HG03103 (cell line): ENCODE data around the gene RNF215.

ENCODE experiments used
- ATAC-seq: cut with Tn5 transposase; IDR thresholded peaks from one replicate; pipeline ENCODE4 v1.9.1; 2021; ENCODE audit warnings: low read depth; ENCODE audit not compliant: unreplicated experiment

The RNF215 gene

DNA sequence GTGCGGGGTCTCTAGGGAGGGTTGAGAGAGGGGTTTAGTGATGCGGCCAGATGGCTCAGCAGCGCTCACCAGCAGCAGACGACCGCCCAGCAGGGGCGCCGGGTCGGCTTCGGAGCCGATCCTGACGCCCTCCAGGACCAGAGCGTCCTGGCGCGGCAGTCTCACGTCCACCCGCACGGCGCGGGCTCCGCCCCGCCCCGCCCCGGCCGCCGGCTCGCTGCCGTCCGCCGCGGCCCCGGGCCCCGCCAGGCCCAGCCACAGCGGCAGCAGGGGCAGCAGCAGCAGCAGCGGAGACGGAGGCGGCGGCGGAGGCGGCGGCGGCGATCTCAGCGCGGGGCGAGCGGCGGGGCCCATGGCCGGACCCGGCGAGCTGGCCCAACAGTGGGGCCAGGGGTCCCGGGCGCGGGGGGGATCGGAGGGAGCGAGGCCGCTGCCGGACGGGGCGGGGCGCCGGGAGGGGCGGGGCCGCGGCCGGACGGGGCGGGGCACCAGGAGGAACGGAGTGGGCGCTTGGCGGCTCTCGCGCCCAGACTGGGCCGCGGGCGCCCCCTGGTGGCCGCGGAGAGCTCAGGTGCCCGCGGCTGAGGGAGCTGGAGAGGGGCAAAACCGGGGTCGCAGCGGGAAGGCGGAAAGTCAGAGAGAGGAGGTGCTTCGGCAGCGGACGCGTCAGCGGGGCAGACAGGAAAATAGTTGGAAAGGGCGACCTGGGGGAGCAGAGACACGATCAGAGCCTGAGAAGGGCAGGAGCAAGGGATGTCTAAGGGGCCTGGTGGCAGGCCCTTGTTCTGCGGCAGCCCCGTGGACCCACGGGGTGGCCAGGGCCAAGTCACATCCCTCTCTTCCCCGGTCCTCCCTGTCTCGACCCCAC is at the start of gene RNF215:
TSS of gene RNF215 (minus strand) at position 452 of the 868 bp plus-strand sequence. CDS start at position 354, 98 bp downstream.
- peak; percentile 49 for ATAC-seq

DNA sequence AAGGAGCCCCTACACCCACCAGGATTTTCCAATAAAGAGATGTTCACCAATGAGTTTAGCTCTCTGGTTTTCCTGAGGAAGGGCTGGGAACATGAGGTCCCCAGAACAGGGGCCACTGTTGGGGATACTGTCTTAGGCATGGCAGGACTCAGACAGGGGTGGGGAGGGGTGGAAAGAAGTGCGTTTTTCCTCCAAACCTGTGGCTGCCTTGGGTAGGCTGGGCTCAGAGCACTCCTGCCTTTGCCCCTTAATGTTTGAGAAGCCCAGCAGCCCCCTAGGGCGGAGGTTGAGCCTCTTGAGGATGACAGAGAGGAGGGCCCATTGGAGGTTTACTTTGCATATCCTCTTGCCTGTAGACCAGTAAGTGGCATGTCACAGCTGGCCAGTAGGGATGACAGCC is 49.0 kb upstream of the RNF215 start:
- ATAC-seq, result no peak

DNA sequence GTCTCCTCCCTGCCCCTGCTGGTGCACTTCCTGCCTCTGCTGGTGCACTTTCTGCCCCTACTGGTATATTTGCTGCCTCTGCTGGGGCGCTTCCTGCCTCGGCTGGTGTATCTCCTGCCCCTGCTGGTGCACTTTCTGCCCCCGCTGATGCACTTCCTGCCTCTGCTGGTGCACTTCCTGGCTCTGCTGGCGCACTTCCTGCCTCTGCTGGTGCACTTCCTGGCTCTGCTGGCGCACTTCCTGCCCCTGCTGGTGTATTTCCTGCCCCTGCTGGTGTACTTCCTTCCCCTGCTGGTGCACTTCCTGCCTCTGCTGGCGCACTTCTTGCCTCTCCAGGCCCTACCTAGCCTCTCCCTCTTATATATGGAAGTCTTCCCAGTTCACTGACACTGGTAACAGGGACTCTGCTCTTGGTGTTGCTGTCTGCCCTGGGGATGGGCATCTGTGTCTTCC is 48.5 kb upstream of the RNF215 start:
- ATAC-seq, result no peak

DNA sequence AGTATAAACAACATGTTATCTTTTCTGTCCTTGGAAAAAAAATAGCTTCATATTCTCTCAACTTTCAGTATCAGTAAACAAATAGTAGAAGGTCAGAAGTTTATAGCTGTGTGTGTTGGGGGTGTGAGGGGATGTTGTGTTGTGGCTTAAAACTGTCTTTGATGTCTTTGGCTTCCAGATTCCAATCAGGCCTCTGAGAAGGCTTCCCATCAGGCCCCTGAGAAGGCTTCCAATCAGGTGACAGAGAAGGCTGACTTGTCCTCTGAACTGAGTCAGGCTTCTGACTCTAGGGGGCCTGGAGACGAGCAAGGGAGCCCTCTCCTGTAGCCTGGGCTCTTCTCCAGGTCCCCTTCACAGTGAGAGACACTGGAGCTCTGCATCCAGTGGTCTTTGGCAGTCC is 47.6 kb upstream of the RNF215 start:
- no peak for ATAC-seq

DNA sequence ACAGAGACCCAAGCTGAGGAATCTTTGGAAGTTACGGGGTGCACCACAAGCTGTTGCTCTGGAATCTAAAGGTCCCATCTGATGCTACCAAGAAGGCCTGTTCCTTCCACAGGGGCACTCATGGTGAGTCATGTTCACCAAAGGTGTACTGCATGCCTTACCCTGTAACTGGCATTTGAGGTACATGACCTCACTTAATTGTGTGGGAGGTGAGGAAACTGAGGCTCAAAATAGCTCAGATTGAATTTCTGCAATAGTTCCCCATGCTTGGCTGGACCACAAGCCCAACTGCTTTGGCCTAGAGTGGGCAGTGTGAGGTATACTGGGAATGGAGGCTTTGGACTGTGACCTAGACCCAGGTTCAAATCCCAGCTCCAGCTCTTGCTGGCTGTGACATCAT is 46.6 kb upstream of the RNF215 start:
- no peak for ATAC-seq

DNA sequence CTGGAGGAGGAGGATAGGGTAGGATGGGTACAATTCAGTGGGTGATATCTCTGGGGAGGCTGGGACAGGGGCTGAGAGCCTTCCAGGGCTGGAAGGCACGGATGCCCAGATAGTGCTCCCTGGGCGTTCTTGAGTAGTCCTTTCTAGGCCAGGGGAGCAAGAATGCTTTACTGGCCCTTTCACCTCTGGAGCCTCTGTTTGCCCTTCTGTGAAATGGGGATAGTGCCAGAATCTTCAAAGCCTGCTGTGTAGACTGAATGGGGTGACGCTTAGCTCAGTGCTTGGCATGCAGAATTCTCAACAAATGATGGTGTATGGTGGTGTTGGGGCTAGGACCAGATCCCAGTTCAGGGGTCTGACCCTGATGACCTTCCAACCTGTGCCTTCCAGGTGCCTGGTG is 46.0 kb upstream of the RNF215 start:
- no peak for ATAC-seq

DNA sequence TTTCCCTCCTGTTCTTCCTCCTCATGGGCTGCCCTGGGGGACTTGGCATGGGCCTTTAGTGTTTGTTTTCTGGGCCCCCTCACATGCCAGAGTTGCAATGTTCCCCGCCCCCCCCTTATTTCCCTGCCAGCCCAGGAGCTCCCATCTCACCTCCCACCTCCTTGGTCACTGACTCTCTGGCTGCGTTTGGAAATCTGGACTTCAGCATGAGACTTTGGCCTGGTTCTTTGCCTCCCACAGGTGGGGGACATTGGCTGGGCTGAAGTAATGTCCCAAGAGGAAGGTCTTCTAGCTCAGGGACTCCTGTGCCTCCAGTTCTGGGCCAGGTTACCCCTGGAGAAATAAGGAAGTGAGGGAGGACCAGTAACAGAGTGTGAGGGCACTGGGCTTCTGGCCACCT is 45.3 kb upstream of the RNF215 start:
- no peak for ATAC-seq

DNA sequence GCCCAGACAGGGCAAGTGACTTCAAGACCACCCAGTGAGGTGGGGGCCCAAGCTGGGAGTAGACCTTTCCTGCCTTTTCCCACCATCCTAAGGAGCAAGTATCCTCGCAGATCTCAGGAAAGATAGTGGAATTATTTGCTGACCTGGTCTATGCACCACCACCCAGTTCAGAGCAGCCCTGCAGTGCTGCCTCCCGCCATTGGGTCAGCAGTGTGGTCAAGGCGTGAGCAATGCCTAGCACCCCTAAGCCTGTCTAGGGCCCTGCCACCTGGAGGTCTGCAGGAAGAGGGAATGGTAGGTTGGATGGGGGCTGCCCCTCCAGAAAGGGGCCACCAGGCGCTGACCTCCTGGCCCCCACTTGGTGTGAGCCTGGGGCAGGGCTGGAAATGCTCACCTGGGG is 44.9 kb upstream of the RNF215 start:
- no peak for ATAC-seq

DNA sequence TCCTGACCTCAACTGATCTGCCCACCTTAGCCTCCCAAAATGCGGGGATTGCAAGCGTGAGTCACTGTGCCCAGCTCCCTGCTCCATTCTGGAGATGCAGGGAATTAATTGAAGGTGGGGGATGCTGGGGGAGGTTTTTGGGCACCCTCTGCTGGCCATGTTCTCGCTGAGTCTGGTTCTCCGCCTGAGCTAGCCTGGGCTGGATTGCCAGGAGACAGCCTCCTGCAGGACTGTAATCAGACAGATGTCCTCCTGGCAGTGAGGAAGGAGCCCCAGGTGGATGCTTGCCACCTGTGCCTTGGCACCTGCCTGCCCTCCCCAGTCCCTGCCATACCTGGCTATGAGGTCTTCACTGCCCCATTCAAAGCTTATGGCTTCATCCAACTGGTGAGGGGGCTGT is 43.7 kb upstream of the RNF215 start:
- no peak for ATAC-seq

DNA sequence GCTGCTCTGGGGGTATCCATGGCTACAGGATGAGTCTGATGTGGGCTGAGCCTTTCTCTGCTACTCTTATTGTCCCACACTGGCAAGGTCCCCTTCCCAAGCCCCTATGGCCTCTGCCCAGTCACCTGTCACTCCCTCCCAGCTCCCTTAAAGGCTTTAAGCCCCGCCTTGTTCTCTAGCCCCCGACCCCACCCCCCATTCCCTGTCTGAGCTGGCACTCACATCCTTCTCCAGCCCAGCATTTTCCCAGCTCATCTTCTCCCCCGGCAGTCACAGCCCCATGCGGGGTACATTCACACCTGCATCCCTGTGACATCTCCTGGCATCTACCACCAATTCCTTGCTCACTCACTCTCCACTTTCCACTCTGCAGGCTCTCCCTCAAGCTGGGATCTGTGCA is 42.7 kb upstream of the RNF215 start:
- ATAC-seq, result no peak

DNA sequence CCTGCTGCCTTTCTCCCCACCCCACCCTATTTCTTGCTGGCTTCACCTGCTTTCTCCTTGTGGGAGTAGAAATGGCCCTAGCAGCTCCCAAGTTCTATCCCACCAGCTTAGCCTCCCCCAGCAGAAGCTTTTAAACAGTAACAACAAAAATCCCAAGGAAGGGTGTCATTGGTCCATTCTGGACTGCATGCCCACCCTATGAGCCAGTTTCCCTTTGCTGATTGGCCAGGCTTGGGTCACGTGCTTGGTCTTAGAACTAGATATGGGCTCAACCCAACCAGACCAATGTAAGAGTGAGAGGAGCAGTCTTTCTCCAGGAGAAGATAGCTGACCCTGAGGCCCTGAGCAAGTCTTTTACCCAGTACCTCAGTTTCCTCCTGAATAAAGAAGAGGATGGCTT is 40.7 kb upstream of the RNF215 start:
- no peak for ATAC-seq

DNA sequence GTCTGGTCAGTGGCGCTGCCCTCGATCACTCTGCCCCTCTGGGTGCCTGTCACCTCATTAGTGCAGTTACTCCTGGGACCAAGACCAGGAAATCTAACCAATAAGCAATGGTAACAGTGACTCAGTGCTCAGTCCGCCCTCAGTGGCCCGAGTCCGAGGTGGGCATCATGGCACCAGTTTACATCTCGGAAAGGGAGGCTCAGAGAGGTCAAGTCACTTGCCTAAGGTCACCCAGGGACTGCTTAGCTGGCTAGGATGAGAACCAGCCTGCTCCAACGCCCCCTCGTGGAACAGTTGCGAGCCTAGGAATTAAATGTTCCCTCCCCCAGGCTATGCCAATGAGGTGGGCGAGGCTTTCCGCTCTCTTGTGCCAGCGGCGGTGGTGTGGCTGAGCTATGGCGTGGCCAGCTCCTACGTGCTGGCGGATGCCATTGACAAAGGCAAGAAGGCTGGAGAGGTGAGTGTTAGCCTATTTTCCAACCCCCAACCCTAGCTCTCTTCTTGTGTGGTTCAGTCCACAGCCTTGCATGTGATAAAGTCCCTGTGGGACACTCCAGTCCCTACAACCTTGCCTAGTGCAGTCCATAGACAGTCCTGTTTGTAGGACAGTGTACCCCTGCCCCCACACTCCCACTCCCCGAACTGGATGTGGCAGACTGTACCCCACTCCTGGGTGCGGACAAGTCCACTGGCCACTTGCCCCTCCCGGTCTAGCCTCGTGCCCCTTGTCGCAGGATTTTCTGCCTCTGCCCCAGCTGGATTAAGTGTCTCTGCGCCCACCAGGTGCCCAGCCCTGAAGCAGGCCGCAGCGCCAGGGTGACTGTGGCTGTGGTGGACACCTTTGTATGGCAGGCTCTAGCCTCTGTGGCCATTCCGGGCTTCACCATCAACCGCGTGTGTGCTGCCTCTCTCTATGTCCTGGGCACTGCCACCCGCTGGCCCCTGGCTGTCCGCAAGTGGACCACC is 39.5 kb upstream of the RNF215 start:
- ATAC-seq, result no peak

DNA sequence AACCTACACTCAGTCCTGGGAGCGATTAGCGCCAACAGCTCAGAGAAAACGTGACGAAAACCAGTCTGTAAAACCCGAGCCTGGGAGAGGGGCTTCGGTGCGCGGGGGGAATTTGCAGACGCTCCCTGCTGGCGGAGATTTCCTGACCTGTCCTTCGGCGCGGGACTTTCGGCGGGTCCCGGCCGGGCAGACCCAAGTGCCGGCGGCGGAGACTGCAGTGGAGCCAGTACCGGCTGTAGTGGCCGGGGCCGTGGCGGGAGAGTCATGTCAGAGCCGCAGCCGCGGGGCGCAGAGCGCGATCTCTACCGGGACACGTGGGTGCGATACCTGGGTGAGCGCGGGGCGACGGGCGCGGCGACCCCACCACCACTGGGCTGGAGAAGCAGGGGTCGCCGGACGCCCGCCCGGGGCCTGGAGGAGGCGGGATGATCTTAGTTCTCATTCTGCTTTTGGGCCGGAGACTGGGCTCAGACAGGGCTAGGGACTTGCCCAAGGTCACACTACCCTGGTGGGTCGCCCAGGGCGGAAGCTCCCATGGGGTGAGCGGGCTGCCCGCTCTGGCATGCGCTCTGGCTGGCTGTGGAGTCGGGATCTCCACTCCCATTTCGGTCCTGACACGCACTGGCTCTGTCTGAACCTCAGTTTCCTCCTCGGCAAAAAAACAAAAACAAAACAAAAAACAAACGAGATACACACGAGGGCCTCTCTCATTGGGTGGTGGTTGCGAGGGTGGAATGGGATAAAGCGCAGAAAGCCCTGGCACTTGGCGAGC is 38.6 kb upstream of the RNF215 start, which contains the start of gene MTFP1:
TSS of gene MTFP1 (plus strand) at position 153 of the 772 bp plus-strand sequence. CDS start at position 265, 112 bp downstream.
- ATAC-seq, result no peak

DNA sequence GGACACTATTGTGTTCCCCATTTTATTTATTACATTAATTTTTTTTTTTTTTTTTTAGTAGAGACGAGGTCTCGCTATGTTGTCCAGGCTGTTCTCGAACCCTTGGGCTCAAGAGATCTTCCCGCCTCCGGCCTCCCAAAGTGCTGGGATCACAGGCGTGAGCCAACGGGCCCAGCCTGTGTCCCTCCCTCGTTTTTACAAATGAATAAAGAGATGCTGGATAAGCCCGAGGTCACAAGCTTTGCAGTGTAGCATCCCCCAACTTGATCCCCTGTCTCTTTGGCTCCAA is 38.1 kb upstream of the RNF215 start:
- no peak for ATAC-seq

DNA sequence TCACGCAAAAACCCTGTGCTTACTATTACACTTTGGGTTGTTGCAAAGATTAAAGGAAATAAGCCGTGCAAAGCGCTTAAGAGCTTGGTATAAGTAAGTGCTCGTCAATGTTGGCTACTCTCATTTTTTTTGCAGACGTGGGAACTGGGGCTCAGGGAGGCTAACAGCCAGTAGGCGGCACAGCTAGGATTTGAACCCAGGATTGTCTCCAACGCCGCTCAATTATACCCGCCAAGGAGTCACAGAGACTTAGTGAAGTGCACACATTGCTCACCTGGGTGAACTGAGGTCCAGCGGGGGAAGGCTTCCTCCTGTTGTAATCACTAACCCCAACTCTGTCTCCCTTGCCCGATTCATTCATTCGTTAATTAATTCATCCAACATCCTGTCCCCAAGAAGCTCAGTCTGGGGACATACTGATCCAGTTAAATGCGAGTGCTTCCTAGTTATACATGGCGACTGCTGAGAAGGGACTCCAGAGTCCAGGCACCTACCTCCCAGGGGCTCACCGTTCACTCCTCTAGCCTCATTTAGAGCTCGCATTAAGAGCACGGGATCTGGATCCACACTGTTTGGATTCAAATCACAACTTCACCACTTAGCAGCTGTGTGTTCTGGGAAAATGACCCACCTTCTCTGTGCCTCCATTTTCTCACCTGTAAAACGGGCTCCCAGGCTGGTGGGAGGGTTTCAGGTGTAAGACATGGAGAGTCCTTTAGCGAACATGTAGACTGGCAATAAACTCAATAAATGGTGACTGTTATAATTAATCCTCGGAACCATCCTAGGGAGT is 37.5 kb upstream of the RNF215 start:
- ATAC-seq, result no peak

DNA sequence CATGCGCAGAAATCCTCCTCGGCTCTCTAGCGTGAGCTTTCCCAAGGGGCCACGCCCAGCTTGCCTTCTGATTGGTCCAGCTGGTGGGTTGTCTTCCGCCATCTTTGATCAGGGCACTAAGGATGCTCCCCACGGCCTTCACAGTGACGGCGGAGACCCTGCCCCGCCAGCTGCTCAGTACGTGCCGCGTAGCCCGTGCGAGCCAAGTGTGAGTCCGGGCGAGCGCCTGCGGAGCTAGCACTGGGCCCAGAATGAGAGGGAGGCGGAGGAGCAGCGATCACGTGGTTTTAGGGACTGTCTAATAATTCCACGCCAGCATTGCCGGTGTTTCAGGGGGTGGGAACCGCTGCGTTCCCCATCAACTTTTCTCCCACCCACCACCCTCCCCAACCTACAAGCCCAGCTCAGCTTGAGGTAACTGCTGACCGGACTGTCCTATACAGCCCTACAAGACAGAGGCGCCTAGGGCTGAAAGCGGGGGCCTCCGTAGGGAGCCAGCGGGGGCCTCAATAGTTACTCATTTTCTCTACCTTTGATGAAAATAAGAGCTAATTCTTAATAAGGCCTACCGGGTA is 36.8 kb upstream of the RNF215 start:
- peak; percentile 79 for ATAC-seq

DNA sequence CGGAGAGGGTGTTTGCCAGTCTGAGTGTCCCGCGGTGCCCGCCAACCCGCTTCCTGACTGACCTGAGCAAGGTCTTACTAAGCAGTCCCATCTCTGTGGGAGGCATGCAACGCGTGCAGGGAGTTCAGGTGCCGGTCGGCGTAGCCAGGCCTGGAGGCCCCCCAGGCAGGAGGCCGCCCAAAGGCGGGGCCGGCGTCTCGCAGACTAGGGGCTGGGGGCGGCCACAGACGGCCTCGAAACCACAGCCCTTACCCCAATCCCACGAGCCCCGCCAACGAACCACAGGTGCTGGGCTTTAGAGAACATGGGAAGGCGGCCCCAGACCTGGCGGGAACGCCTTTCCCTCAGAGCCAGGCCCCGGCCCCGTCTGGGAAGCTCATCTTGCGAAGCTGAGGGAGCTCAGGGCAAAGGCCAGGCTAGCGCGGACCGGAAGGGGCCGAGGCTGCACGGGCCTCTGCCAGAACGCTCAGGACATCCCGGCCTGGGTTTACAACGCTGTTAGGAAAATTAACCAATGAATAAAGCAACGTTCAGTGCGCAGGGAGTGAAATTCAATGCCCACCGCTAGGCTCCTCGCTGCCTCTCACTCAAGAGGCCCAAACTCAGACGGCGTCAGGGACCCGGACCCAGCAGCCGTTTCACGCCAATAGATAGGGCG is 36.2 kb upstream of the RNF215 start:
- peak; percentile 10 for ATAC-seq

DNA sequence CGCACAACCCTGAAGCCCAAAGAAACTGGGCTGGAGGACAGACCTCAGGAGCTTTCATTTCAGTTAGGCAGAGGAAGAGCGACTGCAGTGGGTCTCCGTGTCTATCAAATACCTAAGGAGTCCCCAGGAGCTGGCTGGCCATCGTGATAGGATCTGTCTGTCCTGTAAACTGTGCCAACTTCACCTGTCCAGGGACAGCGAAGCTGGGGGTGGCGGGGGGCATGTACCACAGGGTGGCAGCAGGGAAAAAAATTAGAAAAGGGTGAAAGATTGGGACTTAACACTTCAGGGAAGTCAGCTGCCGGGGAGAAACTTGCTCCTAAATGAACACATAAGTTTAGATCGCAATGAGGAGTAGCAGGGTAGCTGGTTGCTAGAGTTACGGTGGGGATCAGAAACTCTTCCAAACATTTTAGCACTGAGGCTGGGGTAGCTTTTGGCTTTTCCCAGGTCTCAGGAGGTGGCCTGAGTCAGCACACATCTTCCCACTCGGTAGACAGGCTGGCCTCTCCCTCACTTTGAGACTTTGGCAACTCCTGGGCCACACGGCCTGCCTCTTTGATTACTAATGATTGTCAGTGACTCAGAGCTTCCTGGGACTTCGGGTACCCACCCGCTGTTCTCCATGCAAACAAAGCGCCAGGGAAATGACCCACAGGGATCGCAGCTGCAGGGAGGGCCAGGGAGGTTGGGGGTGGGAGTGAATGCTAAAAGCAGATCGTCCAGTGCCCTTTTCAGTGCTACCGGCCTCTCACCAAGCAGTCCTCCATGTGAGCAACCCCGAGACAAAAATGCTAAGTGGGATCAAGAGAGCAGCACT is 35.5 kb upstream of the RNF215 start:
- no peak for ATAC-seq
